Inflammatory macrophage (primary cell): ENCODE data around the gene GINS2.

Experiments
- DNase-seq, 2 donors: peaks; one replicate each; pipeline ENCODE4 v3.0.0-alpha.2; 2020 to 2022

Gene GINS2

GRCh38 chr16:85638695-85639409, 49.9 kb downstream of the GINS2 start:
- DNase-seq = no peak

- no peak for DNase-seq
Measured at GRCh38 chr16:85637808-85638647, 50.7 kb downstream of the GINS2 start.

- DNase-seq = no peak
Measured at GRCh38 chr16:85637061-85637807, 51.5 kb downstream of the GINS2 start.

DNA sequence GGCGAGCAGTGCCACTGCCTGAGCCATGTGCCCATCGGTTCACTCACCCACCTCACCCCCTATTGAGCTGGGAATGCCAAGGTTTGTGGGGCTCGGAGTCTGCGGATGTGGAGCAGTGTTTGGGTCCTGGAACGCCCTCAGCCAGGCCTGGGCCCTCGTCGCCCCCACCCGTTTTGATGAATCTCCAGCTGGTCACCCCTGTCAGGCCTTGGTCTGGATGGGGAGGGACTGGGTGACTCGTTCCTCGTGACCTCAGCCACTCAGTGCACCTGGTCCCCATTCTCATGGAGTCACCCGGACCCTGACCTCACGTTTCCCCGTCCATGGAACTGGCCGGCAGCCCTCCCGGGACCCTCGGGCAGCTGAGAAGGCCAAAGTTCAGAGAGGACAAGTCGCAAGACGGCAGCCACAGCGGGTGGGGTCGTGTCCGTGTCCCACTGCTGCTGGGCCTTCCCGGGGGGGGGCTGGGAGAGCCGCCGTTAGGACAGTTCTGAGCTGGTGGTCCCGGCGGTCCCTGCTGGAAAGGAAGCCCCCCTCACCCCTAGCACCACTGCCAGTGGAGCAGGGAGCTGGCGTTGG, 52.4 kb downstream of the GINS2 start:
- DNase-seq = no peak

DNA sequence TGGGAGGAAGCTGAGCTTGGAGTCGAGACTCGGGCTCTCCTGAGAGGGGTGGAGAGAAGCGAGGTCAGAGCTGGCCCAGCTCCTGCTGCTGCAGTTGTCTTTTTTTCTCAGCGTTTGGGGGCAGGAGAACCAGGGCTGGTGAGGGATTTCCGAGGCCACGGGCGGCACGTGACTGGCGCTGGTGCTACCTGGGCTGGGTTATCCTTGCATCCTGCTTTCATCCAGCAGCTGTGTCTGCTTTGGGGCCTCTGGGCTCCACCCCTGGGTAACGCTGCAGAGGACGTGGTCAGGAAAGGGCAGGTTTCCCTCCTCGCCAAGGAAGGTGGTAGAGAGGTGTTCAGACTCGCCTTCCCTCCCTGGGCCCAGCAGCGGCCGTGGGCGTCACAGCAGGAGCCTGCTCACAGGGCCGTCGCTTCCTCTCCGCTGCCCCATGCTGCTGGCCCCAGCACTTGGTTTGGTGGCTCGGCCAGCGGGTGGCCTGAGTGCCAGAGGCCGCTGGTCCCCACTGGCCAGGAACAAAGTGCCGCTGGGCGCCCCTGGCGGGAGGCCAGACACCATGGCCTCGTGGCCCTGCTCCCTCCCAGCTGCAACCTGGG, 53.1 kb downstream of the GINS2 start:
- DNase-seq = no peak

GRCh38 chr16:85634747-85635544, 53.8 kb downstream of the GINS2 start:
- DNase-seq = no peak

GRCh38 chr16:85633888-85634287, 54.9 kb downstream of the GINS2 start:
- DNase-seq = no peak

DNA sequence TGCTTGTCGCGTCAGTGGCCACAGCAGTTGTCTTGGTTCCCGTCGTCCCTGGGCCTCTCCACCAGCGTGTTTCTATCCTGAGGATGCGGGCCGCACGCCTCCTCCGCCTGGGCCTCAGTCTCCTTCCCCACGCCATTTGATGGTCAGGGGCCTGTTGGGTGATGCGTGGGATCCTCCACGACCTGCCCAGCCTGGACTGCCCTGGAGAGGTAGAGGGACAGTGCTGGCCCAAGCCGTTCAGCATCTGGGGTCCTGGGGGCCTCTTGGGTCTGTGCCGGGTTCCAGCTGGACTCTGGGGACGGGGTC, 55.4 kb downstream of the GINS2 start:
- no peak for DNase-seq

GRCh38 chr16:85632709-85633437, 55.9 kb downstream of the GINS2 start:
- DNase-seq = no peak

DNA sequence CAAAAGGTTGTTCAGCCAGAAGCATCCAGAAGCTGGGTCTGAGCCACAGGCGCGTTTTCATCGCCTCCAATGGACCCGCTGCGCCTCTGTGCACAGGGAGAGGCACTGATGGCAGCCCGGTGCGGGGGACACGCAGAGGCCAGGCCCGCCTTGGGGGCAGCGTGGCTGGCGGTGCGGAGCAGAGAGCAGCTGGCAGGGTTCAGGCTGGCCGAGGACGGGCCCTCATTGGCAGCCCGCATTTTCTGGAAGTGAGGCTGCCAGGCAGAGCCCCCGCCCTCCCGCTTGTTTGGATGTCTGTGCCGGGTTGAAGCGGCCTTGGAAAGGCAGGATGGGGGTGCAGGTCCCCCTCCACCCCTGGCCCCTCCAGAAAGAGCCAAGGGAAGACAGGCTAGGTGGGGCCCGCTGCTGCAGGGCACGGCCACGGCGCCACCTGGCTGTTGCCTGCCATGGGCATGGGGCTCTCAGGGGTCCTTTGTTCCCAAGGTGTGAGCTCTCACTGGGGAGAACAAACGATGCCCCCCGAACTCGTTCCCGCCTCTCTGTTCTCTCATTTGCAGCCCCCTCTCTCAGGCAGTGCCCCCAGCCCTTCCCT, 56.9 kb downstream of the GINS2 start:
- DNase-seq = no peak

DNA sequence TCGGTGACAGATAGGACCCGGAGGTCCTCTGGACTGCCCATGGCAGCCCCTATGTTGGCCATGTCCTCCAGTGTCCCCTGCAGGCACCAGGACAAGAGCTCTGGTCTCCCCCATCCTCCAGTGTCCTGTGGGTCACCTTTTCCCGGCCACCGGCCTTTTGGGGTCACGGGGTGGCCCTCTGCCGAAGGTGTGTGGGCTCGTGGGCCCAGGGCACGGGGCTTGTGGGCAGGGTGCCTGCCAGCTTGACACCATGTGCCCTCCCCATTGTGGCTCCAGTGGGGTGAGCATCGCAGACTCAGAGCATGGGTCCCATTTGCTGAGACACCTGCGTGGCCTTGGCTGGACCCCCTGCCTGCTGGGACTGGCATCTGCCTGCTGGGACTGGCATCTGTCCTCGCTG, 57.5 kb downstream of the GINS2 start:
- DNase-seq = no peak

DNA sequence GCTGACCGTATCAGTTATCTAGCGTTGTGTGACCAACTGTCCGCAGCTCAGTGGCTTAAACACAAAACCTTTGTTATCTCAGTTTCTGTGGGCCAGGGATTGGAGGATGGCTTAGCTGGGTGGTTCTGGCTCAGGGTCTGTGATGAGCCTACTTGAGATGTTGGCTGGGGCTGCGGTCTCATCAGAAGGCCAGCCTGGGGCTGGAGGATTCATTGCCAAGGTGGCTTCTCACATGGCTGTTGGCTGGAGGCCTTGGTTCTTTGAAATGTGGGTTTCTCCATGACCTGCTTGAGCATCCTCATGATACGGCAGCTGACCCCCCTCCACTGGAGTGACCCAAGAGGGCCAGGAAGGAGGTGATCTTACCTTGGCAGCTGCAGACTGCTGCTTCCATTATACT, 58.9 kb downstream of the GINS2 start:
- DNase-seq = no peak

DNA sequence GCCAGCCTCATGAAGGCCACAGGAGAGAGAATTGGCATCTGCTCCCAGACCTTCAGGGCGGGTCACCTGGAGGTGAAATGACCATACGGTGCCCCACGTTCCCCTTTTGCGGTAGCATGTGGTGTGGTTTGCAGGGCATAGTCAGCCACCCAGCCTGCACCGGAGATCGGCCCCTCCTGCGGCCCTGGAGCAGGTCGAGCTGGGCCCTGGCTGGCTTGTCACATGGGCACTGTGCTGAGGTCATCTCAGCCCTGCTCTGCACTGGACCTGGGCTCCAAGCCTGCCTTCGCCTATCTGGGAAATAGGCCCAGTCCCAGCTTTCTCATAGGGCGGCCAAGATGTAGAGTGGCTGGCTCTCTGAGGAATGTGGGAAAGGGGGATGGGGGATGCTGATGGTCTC, 59.4 kb downstream of the GINS2 start:
- DNase-seq = no peak

DNA sequence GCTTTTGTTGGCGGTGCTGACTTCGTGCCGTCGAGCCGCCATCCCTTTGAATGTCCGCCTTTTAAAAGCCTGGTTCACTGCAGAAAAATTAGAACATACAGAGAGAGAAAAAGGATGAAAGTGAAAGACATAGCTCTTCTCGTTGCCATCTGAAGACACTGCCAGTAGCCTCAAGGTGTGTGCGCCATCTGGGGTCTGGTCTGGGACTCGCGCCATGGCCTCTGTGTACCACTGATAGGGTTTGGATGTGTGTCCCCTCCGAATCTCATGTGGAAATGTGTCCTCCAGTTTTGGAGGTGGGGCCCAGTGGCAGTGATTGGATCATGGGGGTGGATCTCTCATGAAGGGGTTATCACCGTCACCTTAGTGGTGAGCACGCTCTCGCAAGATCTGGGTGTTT, 60.1 kb downstream of the GINS2 start:
- no peak for DNase-seq

- DNase-seq = no peak
Measured at GRCh38 chr16:85628265-85628556, 60.5 kb downstream of the GINS2 start.

GRCh38 chr16:85627526-85628264, 61.1 kb downstream of the GINS2 start:
- DNase-seq = no peak

DNA sequence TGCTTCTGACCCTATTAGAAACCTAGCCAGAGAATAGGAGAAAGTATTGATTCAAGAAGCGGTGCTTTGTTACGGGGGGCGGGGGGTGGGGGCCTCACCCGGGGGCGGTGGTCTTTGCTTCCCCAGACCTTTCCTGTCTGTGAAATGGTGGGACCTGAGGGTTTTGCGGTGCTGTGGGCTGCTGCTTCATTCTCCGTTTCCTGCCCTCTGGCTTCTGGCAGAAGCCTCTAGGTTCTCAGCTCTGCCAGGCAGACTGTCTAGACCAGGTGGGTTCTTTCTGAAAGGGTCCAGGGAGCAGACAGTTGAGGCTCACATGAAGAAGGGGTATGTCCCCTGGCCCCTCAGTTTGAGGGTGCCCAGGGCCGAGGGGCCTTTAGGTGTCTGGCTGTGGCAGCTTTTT, 61.7 kb downstream of the GINS2 start:
- DNase-seq = no peak
